ENCODE results near the gene GPHN.
"Not testable (repeated sequence)": the region's sequence is repeated elsewhere in the genome, so short reads cannot be mapped to it uniquely, and the experiment has no call there.

GPHN gene

GRCh38 chr14:66498311-66498710, 9.6 kb upstream of the GPHN start:
- DNase-seq (ENCODE audit: insufficient read length, low spot score): no peak
- FAIRE-seq: peak; percentile 39

GRCh38 chr14:66501592-66501991, 6.4 kb upstream of the GPHN start:
- FAIRE-seq (no peak), DNase-seq (ENCODE audit: insufficient read length, low spot score) (no peak)

- FAIRE-seq; DNase-seq (ENCODE audit: insufficient read length, low spot score): not testable (repeated sequence)
These were observed 5.1 kb upstream of the GPHN start for GRCh38 chr14:66502836-66503235.

- FAIRE-seq: no peak
These were observed 4.4 kb upstream of the GPHN start for GRCh38 chr14:66503532-66503931.

GRCh38 chr14:66507181-66507721, 696 bp upstream of the GPHN start:
- FAIRE-seq (no peak), DNase-seq (ENCODE audit: insufficient read length, low spot score) (no peak)

More at GRCh38 chr14:66503532-66503931, 4.4 kb upstream of the GPHN start:
- no peak for DNase-seq (ENCODE audit: insufficient read length, low spot score)

- DNase-seq (ENCODE audit: insufficient read length, low spot score): no peak
- FAIRE-seq: peak; percentile 4
These were observed 549 bp downstream of the GPHN start for GRCh38 chr14:66508547-66508845.

- DNase-seq (ENCODE audit: insufficient read length, low spot score): no peak
- FAIRE-seq: peak; percentile 87
These were observed 1.1 kb downstream of the GPHN start for GRCh38 chr14:66508846-66509621.

GRCh38 chr14:66509874-66510273, 1.9 kb downstream of the GPHN start:
- peak; percentile 67 for FAIRE-seq
- DNase-seq (ENCODE audit: insufficient read length, low spot score): no peak

- no peak for DNase-seq (ENCODE audit: insufficient read length, low spot score)
- FAIRE-seq: peak; percentile 82
These were observed 3.9 kb downstream of the GPHN start for GRCh38 chr14:66511849-66512248.

- FAIRE-seq (no peak), DNase-seq (ENCODE audit: insufficient read length, low spot score) (no peak)
These were observed 6.3 kb downstream of the GPHN start for GRCh38 chr14:66514213-66514612.

GRCh38 chr14:66530526-66530925, 22.6 kb downstream of the GPHN start:
- no peak for DNase-seq (ENCODE audit: insufficient read length, low spot score)
- FAIRE-seq: no peak

- FAIRE-seq (no peak), DNase-seq (ENCODE audit: insufficient read length, low spot score) (no peak)
These were observed 31.1 kb downstream of the GPHN start for GRCh38 chr14:66539034-66539433.

GRCh38 chr14:66540038-66540437, 32.1 kb downstream of the GPHN start:
- no peak for FAIRE-seq
- no peak for DNase-seq (ENCODE audit: insufficient read length, low spot score)

GRCh38 chr14:66541627-66542026, 33.7 kb downstream of the GPHN start:
- DNase-seq (ENCODE audit: insufficient read length, low spot score): no peak
- FAIRE-seq: peak; percentile 4

GRCh38 chr14:66543996-66544395, 36.0 kb downstream of the GPHN start:
- FAIRE-seq (no peak), DNase-seq (ENCODE audit: insufficient read length, low spot score) (no peak)

- not testable (repeated sequence) for FAIRE-seq; DNase-seq (ENCODE audit: insufficient read length, low spot score)
These were observed 37.2 kb downstream of the GPHN start for GRCh38 chr14:66545191-66545590.

GRCh38 chr14:66545751-66546150, 37.8 kb downstream of the GPHN start:
- FAIRE-seq; DNase-seq (ENCODE audit: insufficient read length, low spot score): not testable (repeated sequence)

- no peak for FAIRE-seq
- DNase-seq (ENCODE audit: insufficient read length, low spot score): no peak
These were observed 55.8 kb downstream of the GPHN start for GRCh38 chr14:66563731-66564130.

GRCh38 chr14:66568220-66568619, 60.3 kb downstream of the GPHN start:
- DNase-seq (ENCODE audit: insufficient read length, low spot score) (no peak), FAIRE-seq (no peak)

GRCh38 chr14:66572826-66573225, 64.9 kb downstream of the GPHN start:
- FAIRE-seq: no peak
- no peak for DNase-seq (ENCODE audit: insufficient read length, low spot score)

- no peak for FAIRE-seq
- DNase-seq (ENCODE audit: insufficient read length, low spot score): no peak
These were observed 67.1 kb downstream of the GPHN start for GRCh38 chr14:66575014-66575413.

GRCh38 chr14:66575939-66576338, 68.0 kb downstream of the GPHN start:
- FAIRE-seq: no peak
- no peak for DNase-seq (ENCODE audit: insufficient read length, low spot score)

GRCh38 chr14:66587753-66588152, 79.8 kb downstream of the GPHN start:
- not testable (repeated sequence) for FAIRE-seq; DNase-seq (ENCODE audit: insufficient read length, low spot score)
